A549 (cell line): ENCODE data around the gene ZNF585A. TPM values are rescaled to one million over a fixed set of nuclear protein-coding genes. Genes with fewer than 3 reads are reported as not detected.

Source experiments
- ATAC-seq, 2 experiments: fragments of 200-7000 bp in 1 of 2; fragments of >200 bp in 1 of 2; cut with Nextera tagmentation in 1 of 2; cut with Tn5 transposase in 1 of 2; 3 replicates each; pipeline versions ENCODE4 v1.8.0 to v1.9.1; 2018 to 2020; ENCODE audit warnings: mild to moderate bottlenecking in 1 of 2, moderate library complexity in 1 of 2
- CTCF ChIA-PET: fragments of 300-600 bp; sonication (Branson Sonifier 250); formaldehyde crosslinking; extraction: SDS; loops from one replicate; lab custom pipeline; 2021; ENCODE audit warnings: antibody characterized with exemption, inconsistent platforms; lab: Yijun Ruan, JAX
- POLR2A ChIA-PET: fragments of 350-600 bp; formaldehyde crosslinking; extraction: SDS; loops from one replicate; lab custom pipeline; 2021; ENCODE audit warnings: antibody characterized with exemption, inconsistent platforms; lab: Yijun Ruan, JAX
- DNase-seq, 2 experiments: peaks; one replicate each; pipeline versions ENCODE4 v3.0.0 to v3.0.0-alpha.2; 2011 to 2016; ENCODE audit warnings: low read depth in 1 of 2, low spot score in 1 of 2
- FAIRE-seq: peaks from 2 replicates; lab custom pipeline; 2011; peaks lifted over from hg19 to GRCh38; lab: Jason Lieb, UNC
- H3K27ac ChIP-seq, 2 experiments: fragments of >200 bp; sonication (Bioruptor Twin); formaldehyde crosslinking; 3 replicates each; pipeline ENCODE4 v1.5.1; 2016 to 2017
- H3K4me1 ChIP-seq: fragments of >200 bp; sonication (Bioruptor Twin); formaldehyde crosslinking; 3 replicates; pipeline ENCODE4 v1.6.1; 2016
- H3K4me2 ChIP-seq: fragments of >200 bp; sonication (Bioruptor Twin); formaldehyde crosslinking; 3 replicates; pipeline ENCODE4 v1.6.1; 2016
- H3K4me3 ChIP-seq: fragments of >200 bp; sonication (Bioruptor Twin); formaldehyde crosslinking; 3 replicates; pipeline ENCODE4 v1.5.1; 2016
- H3K9me3 ChIP-seq: fragments of >200 bp; sonication (Bioruptor Twin); formaldehyde crosslinking; 3 replicates; pipeline ENCODE4 v1.6.1; 2016
- ATOH8 ChIP-seq: fragments of 250-450 bp; sonication (Bioruptor Pico); IDR thresholded peaks from 2 replicates; pipeline ENCODE4 v1.5.0; 2020; ENCODE audit warnings: low read depth, mild to moderate bottlenecking, moderate library complexity
- BCL3 ChIP-seq: fragments of >200 bp; sonication (Bioruptor Twin); formaldehyde crosslinking; IDR thresholded peaks from 3 replicates; pipeline ENCODE4 v1.6.1; 2016
- BHLHE40 ChIP-seq: IDR thresholded peaks from 2 replicates; pipeline ENCODE4 v1.6.1; 2012; ENCODE audit warnings: low read depth, low read length, inconsistent platforms
- CBX8 ChIP-seq: fragments of 200-600 bp; sonication (generic); IDR thresholded peaks from 2 replicates; pipeline ENCODE4 v1.6.1; 2016
- EHF ChIP-seq: fragments of 250-450 bp; sonication (Bioruptor Pico); IDR thresholded peaks from 2 replicates; pipeline ENCODE4 v1.5.0; 2020; ENCODE audit warnings: mild to moderate bottlenecking
- ESRRA ChIP-seq: fragments of 150-350 bp; IDR thresholded peaks from 2 replicates; pipeline ENCODE4 v1.6.1; 2014; ENCODE audit warnings: mild to moderate bottlenecking, low read length, borderline replicate concordance
- FOXS1 ChIP-seq: fragments of 250-450 bp; sonication (Bioruptor Pico); IDR thresholded peaks from 2 replicates; pipeline ENCODE4 v1.5.0; 2020; ENCODE audit warnings: mild to moderate bottlenecking, moderate library complexity
- GATA3 ChIP-seq: IDR thresholded peaks from 2 replicates; pipeline ENCODE4 v1.6.1; 2012; ENCODE audit warnings: borderline replicate concordance
- HDAC2 ChIP-seq: fragments of 200-600 bp; sonication (generic); IDR thresholded peaks from 2 replicates; pipeline ENCODE4 v1.6.1; 2016
- HOXA7 ChIP-seq: fragments of 250-450 bp; sonication (Bioruptor Pico); IDR thresholded peaks from 2 replicates; pipeline ENCODE4 v1.5.0; 2020; ENCODE audit warnings: mild to moderate bottlenecking, moderate library complexity
- HOXB13 ChIP-seq: fragments of 250-450 bp; sonication (Bioruptor Pico); IDR thresholded peaks from 2 replicates; pipeline ENCODE4 v1.5.0; 2020; ENCODE audit warnings: low read depth, mild to moderate bottlenecking, moderate library complexity
- HOXB5 ChIP-seq: fragments of 250-450 bp; sonication (Bioruptor Pico); IDR thresholded peaks from 2 replicates; pipeline ENCODE4 v1.5.0; 2020; ENCODE audit warnings: mild to moderate bottlenecking, moderate library complexity
- JUN ChIP-seq, 2 experiments: fragments of >200 bp; sonication (Bioruptor Twin); formaldehyde crosslinking; IDR thresholded peaks; 2 replicates in 1 of 2; 3 replicates in 1 of 2; pipeline ENCODE4 v1.6.1; 2016 to 2017
- JUNB ChIP-seq: fragments of >200 bp; sonication (Bioruptor Twin); formaldehyde crosslinking; IDR thresholded peaks from 2 replicates; pipeline ENCODE4 v1.6.1; 2016
- KDM5A ChIP-seq: fragments of 200-600 bp; sonication (generic); IDR thresholded peaks from 2 replicates; pipeline ENCODE4 v1.6.1; 2016; ENCODE audit warnings: antibody characterized with exemption, mild to moderate bottlenecking
- MAX ChIP-seq: IDR thresholded peaks from 2 replicates; pipeline ENCODE4 v1.6.1; 2012
- NR3C1 ChIP-seq: fragments of >200 bp; sonication (Bioruptor Twin); formaldehyde crosslinking; IDR thresholded peaks from 3 replicates; pipeline ENCODE4 v1.6.1; 2017
- PBX3 ChIP-seq: IDR thresholded peaks from 2 replicates; pipeline ENCODE4 v1.6.1; 2012
- POLR2A ChIP-seq: IDR thresholded peaks from 2 replicates; pipeline ENCODE4 v1.6.1; 2012; ENCODE audit warnings: mild to moderate bottlenecking, low read length
- RARB ChIP-seq: fragments of 250-450 bp; sonication (Bioruptor Pico); IDR thresholded peaks from 2 replicates; pipeline ENCODE4 v1.8.0; 2021; ENCODE audit warnings: mild to moderate bottlenecking, moderate library complexity
- RNF2 ChIP-seq: fragments of 200-600 bp; sonication (generic); IDR thresholded peaks from 2 replicates; pipeline ENCODE4 v1.6.1; 2016; ENCODE audit warnings: low read depth, mild to moderate bottlenecking, antibody characterized with exemption, moderate library complexity, borderline replicate concordance
- ZC3H11A ChIP-seq: fragments of 450-650 bp; IDR thresholded peaks from 2 replicates; pipeline ENCODE4 v1.6.1; 2014; ENCODE audit warnings: antibody characterized with exemption, mild to moderate bottlenecking
- ZFP36 ChIP-seq: fragments of 450-650 bp; IDR thresholded peaks from 2 replicates; pipeline ENCODE4 v1.6.1; 2014; ENCODE audit warnings: borderline replicate concordance; ENCODE audit not compliant: partially characterized antibody
- ZNF302 ChIP-seq: fragments of 250-450 bp; sonication (Bioruptor Pico); IDR thresholded peaks from 2 replicates; pipeline ENCODE4 v1.9.0; 2021; ENCODE audit warnings: inconsistent platforms, mild to moderate bottlenecking, moderate library complexity
- ZSCAN20 ChIP-seq: fragments of 250-450 bp; sonication (Bioruptor Pico); IDR thresholded peaks from 2 replicates; pipeline ENCODE4 v1.8.0; 2022; ENCODE audit warnings: mild to moderate bottlenecking, moderate library complexity
- WGBS: methylation state at CpG from one replicate; pipeline ENCODE4 v1.1.6; 2017; ENCODE audit errors: missing lambda C conversion rate; 5-methylcytosine and 5-hydroxymethylcytosine counted together
- polyA plus RNA-seq, 4 experiments: library from polyadenylated mRNA; depleted of rRNA in 3 of 4; stranded (reverse); fragments of >200 nt; fragmentation: RNase III in 1 of 4; extraction: RNeasy Plus Mini Kit Qiagen cat#74134 plus additional on column Dnase treatment in 1 of 4; gene quantifications; 2 replicates in 3 of 4; 3 replicates in 1 of 4; pipeline ENCODE4 v1.2.3, GENCODE V29; 2011 to 2017
- TF ChIP-seq, protein P1 (sequence below): fragments of >200 bp; sonication (Bioruptor Twin); formaldehyde crosslinking; IDR thresholded peaks from 2 replicates; pipeline ENCODE4 v1.6.1; 2016
- TF ChIP-seq, protein P2 (sequence below): fragments of >200 bp; sonication (Bioruptor Twin); formaldehyde crosslinking; IDR thresholded peaks from 3 replicates; pipeline ENCODE4 v1.5.1; 2016
- TF ChIP-seq, protein P3 (sequence below): fragments of 150-350 bp; IDR thresholded peaks from 2 replicates; pipeline ENCODE4 v1.6.1; 2014; ENCODE audit warnings: low read depth, mild to moderate bottlenecking, low read length

The ZNF585A gene
- polyA plus RNA-seq, 2 of the 4 experiments (the other 2 are of a cell fraction), result 4.4 to 14.7 TPM

- Histone ChIP-seq H3K27ac (peak overlapping the region; percentile 87 to 91), H3K4me3 (peak overlapping the region; percentile 66), H3K4me2 (peak overlapping the region; percentile 75), H3K9me3 (peaks cover 87% of the 10 kb centered on the region), H3K4me1 (no peaks in the 10 kb centered on the region)
- FAIRE-seq (peak; percentile 70), DNase-seq (no peak), ATAC-seq (peak; percentile 1 to 9; a peak in 4 of 6 replicates)
- 28% methylated on average over 6 of the region's 6 CpGs for WGBS
- POLR2A ChIA-PET, result no interaction called here
- CTCF ChIA-PET, result no interaction called here
- TF ChIP-seq JUNB (no peak), KDM5A (no peak), NR3C1 (no peak), ZNF302 (CRISPR knock-in tag) (no peak), ZC3H11A (no peak), BHLHE40 (no peak), RARB (no peak), HOXA7 (no peak), FOXS1 (CRISPR knock-in tag) (no peak), ESRRA (no peak)
- TF ChIP-seq, protein P1, sequence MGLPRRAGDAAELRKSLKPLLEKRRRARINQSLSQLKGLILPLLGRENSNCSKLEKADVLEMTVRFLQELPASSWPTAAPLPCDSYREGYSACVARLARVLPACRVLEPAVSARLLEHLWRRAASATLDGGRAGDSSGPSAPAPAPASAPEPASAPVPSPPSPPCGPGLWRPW, result no peak
- TF ChIP-seq, protein P2, sequence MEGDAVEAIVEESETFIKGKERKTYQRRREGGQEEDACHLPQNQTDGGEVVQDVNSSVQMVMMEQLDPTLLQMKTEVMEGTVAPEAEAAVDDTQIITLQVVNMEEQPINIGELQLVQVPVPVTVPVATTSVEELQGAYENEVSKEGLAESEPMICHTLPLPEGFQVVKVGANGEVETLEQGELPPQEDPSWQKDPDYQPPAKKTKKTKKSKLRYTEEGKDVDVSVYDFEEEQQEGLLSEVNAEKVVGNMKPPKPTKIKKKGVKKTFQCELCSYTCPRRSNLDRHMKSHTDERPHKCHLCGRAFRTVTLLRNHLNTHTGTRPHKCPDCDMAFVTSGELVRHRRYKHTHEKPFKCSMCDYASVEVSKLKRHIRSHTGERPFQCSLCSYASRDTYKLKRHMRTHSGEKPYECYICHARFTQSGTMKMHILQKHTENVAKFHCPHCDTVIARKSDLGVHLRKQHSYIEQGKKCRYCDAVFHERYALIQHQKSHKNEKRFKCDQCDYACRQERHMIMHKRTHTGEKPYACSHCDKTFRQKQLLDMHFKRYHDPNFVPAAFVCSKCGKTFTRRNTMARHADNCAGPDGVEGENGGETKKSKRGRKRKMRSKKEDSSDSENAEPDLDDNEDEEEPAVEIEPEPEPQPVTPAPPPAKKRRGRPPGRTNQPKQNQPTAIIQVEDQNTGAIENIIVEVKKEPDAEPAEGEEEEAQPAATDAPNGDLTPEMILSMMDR, result no peak
Observed at GRCh38 chr19:37218592-37218935, 46.1 kb upstream of the ZNF585A start.

GRCh38 chr19:37217775-37218591 lies 45.5 kb upstream of the ZNF585A start, which contains the start of gene ZNF383:
ZNF383 (plus strand) TSS chr19:37218214; CDS start chr19:37230454, 12,240 bp downstream.
- CTCF ChIA-PET, result interaction anchor here (0.8 kb wide), 1 partner anchor 1090 kb away, joined by 4 read pairs; no protein-coding TSS in a partner anchor
- H3K4me2 ChIP-seq, result peak within 1 kb of the TSS; percentile 75
- 2% methylated on average over 43 of the region's 44 CpGs for WGBS
- no peaks in the 10 kb centered on the region for H3K4me1 ChIP-seq
- peaks cover 86% of the 10 kb centered on the region for H3K9me3 ChIP-seq
- FAIRE-seq (peak; percentile 94), ATAC-seq (peak; percentile 97 to 98), DNase-seq (peak; percentile 97 to 98)
- H3K27ac ChIP-seq, result peak within 1 kb of the TSS; percentile 87 to 91
- POLR2A ChIA-PET, result interaction anchor here (0.5 to 1.2 kb wide), 16 partner anchors 9 to 1103 kb away, joined by 3 to 9 read pairs (median 4); partner anchors contain the start of genes POLR2I, TBCB, ZNF420 and ZNF461
- peak within 1 kb of the TSS; percentile 66 for H3K4me3 ChIP-seq
- TF ChIP-seq ESRRA (0 out of 2 replicates have a peak, but pooled peaks have one; percentile 32), JUN (IDR thresholded peaks at IDR 0.05) (peak; percentile 83 to 98; a peak in 4 of 5 replicates), MAX (peak; percentile 94), EHF (CRISPR knock-in tag) (peak; percentile 19; the same call in 1 of the 2 replicates), POLR2A (peak; percentile 80), BCL3 (peak; percentile 82; the same call in 2 of the 3 replicates), ZNF302 (CRISPR knock-in tag) (no peak), ZFP36 (no peak), ATOH8 (CRISPR knock-in tag) (no peak), RNF2 (no peak), PBX3 (0 out of 2 replicates have a peak, but pooled peaks have one; percentile 1), ZC3H11A (no peak), HOXB5 (peak; percentile 77; the same call in 1 of the 2 replicates), HOXB13 (0 out of 2 replicates have a peak, but pooled peaks have one; percentile 42), HDAC2 (peak; percentile 86; the same call in 1 of the 2 replicates), GATA3 (peak; percentile 17; the same call in 1 of the 2 replicates), ZSCAN20 (CRISPR knock-in tag) (no peak), CBX8 (no peak)
- TF ChIP-seq, protein P2, result no peak
- TF ChIP-seq, protein P3, sequence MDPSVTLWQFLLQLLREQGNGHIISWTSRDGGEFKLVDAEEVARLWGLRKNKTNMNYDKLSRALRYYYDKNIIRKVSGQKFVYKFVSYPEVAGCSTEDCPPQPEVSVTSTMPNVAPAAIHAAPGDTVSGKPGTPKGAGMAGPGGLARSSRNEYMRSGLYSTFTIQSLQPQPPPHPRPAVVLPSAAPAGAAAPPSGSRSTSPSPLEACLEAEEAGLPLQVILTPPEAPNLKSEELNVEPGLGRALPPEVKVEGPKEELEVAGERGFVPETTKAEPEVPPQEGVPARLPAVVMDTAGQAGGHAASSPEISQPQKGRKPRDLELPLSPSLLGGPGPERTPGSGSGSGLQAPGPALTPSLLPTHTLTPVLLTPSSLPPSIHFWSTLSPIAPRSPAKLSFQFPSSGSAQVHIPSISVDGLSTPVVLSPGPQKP, result no peak
